Activated B cell treated with CpG ODN at 0.5 μM for 24 hours (primary cell): Measurements from ENCODE around the gene COQ10A. TPM values are rescaled to one million over a fixed set of nuclear protein-coding genes. Genes with fewer than 3 reads are reported as not detected.
A peak's percentile ranks its signal among the peaks of the same experiment; 100 is the strongest.
"Not testable (repeated sequence)": the region's sequence is repeated elsewhere in the genome, so short reads cannot be mapped to it uniquely, and the experiment has no call there.

ENCODE experiments used
- ATAC-seq: fragments of 200-7000 bp; cut with Tn5 transposase; one replicate; pipeline ENCODE4 v1.10.0; 2021; ENCODE audit warnings: low read depth, mild to moderate bottlenecking, moderate library complexity
- CTCF ChIA-PET: fragments of 350-600 bp; sonication (Branson Sonifier 250); formaldehyde crosslinking; loops from one replicate; lab custom pipeline; 2021; ENCODE audit warnings: antibody characterized with exemption; lab: Charles Lee
- POLR2A ChIA-PET: fragments of 350-600 bp; sonication (Branson Sonifier 250); formaldehyde crosslinking; loops from one replicate; lab custom pipeline; 2021; ENCODE audit warnings: antibody characterized with exemption; lab: Charles Lee
- DNase-seq: peaks from one replicate; pipeline ENCODE4 v3.0.0; 2022
- H3K27ac Mint-ChIP-seq: one replicate; pipeline ENCODE4 v1.8.0; 2020; ENCODE audit warnings: mixed read lengths
- H3K27me3 Mint-ChIP-seq: one replicate; pipeline ENCODE4 v1.8.0; 2021; ENCODE audit warnings: mixed read lengths
- H3K36me3 Mint-ChIP-seq: one replicate; pipeline ENCODE4 v1.8.0; 2021; ENCODE audit warnings: low read depth, mixed read lengths
- H3K4me1 Mint-ChIP-seq: one replicate; pipeline ENCODE4 v1.8.0; 2021; ENCODE audit warnings: mixed read lengths
- H3K4me3 Mint-ChIP-seq: one replicate; pipeline ENCODE4 v1.8.0; 2020; ENCODE audit warnings: mild to moderate bottlenecking, mixed read lengths
- H3K9me3 Mint-ChIP-seq: one replicate; pipeline ENCODE4 v1.8.0; 2020; ENCODE audit warnings: mixed read lengths
- CTCF ChIP-seq: fragments of 200-600 bp; IDR thresholded peaks from one replicate; pipeline ENCODE4 v1.8.0; 2022; ENCODE audit warnings: antibody characterized with exemption, mild to moderate bottlenecking
- intact Hi-C: fragments of 100-400 bp; cut with micrococcal nuclease; formaldehyde crosslinking; loops from one replicate; pipeline ENCODE4 v1.15.1; 2024
- total RNA-seq: library from RNA; stranded (reverse); gene quantifications from 2 replicates; pipeline ENCODE4 v1.2.3, GENCODE V29; 2022

COQ10A gene
- total RNA-seq, 1 donor from 2014 or later: 35.6 TPM

GRCh38 chr12:56282579-56282978 is 15.8 kb downstream of the COQ10A start:
- no peaks in the 10 kb centered on the region for H3K9me3 Mint-ChIP-seq
- H3K27me3 Mint-ChIP-seq: no peaks in the 10 kb centered on the region
- H3K27ac Mint-ChIP-seq: peak overlapping the region; percentile 46
- H3K4me1 Mint-ChIP-seq: peaks cover 5% of the 10 kb centered on the region
- POLR2A ChIA-PET: no interaction called here
- intact Hi-C loops: no loop called here
- DNase-seq: no peak
- no peak overlapping the region for H3K4me3 Mint-ChIP-seq
- H3K36me3 Mint-ChIP-seq: peaks cover 70% of the 10 kb centered on the region
- CTCF ChIA-PET: no interaction called here
- TF ChIP-seq CTCF: no peak
- no peak for ATAC-seq

GRCh38 chr12:56284263-56284662 is 17.5 kb downstream of the COQ10A start:
- H3K27me3 Mint-ChIP-seq, H3K27ac Mint-ChIP-seq, DNase-seq, H3K9me3 Mint-ChIP-seq, intact Hi-C loops, CTCF ChIA-PET, H3K4me3 Mint-ChIP-seq, ATAC-seq, H3K4me1 Mint-ChIP-seq: not testable (repeated sequence)
- peaks cover 58% of the 10 kb centered on the region for H3K36me3 Mint-ChIP-seq
- POLR2A ChIA-PET: interaction anchor here (0.7 kb wide), 1 partner anchor 15 kb away, joined by 3 read pairs; no protein-coding TSS in a partner anchor

GRCh38 chr12:56286044-56286830 is 19.5 kb downstream of the COQ10A start:
- H3K27me3 Mint-ChIP-seq: no peaks in the 10 kb centered on the region

GRCh38 chr12:56288705-56289387 is 22.1 kb downstream of the COQ10A start:
- Mint-ChIP-seq H3K9me3 (no peaks in the 10 kb centered on the region), H3K36me3 (peaks cover 46% of the 10 kb centered on the region), H3K4me1 (peaks cover 9% of the 10 kb centered on the region), H3K27me3 (no peaks in the 10 kb centered on the region), H3K4me3 (no peak overlapping the region), H3K27ac (no peak overlapping the region)
- ChIA-PET CTCF (no interaction called here), POLR2A (interaction anchor here (0.5 to 0.7 kb wide), 4 partner anchors 15 to 446 kb away, joined by 3 to 9 read pairs (median 5); partner anchors contain the start of genes GLS2 and MMP19)
- intact Hi-C loops: no loop called here
- ATAC-seq (no peak), DNase-seq (no peak)
- TF ChIP-seq CTCF: no peak

More at GRCh38 chr12:56286044-56286830, 19.5 kb downstream of the COQ10A start:
- Mint-ChIP-seq H3K4me1 (peaks cover 8% of the 10 kb centered on the region), H3K36me3 (peaks cover 59% of the 10 kb centered on the region), H3K4me3 (no peak overlapping the region), H3K9me3 (no peaks in the 10 kb centered on the region), H3K27ac (no peak overlapping the region)
- ATAC-seq (no peak), DNase-seq (no peak)
- CTCF ChIA-PET: interaction anchor here (1.6 kb wide), 1 partner anchor 178 kb away, joined by 13 read pairs; no protein-coding TSS in a partner anchor
- no peak for TF ChIP-seq CTCF
- intact Hi-C loops: loop anchor here (2.0 kb wide), 1 partner anchor 15 kb away; the partner anchor contains the start of gene CS
- POLR2A ChIA-PET: interaction anchor here (0.6 kb wide), 1 partner anchor 235 kb away, joined by 3 read pairs; no protein-coding TSS in a partner anchor

GRCh38 chr12:56293795-56294194 is 27.1 kb downstream of the COQ10A start:
- intact Hi-C loops: no loop called here
- Mint-ChIP-seq H3K27me3 (no peaks in the 10 kb centered on the region), H3K4me1 (peaks cover 38% of the 10 kb centered on the region), H3K4me3 (no peak overlapping the region), H3K27ac (no peak overlapping the region), H3K9me3 (no peaks in the 10 kb centered on the region), H3K36me3 (peaks cover 52% of the 10 kb centered on the region)
- ATAC-seq: no peak
- DNase-seq: no peak
- no peak for TF ChIP-seq CTCF
- CTCF ChIA-PET: interaction anchor here (0.7 to 1.1 kb wide), 2 partner anchors 49 to 171 kb away, joined by 3 to 4 read pairs; no protein-coding TSS in a partner anchor
- POLR2A ChIA-PET: interaction anchor here (0.6 to 1.1 kb wide), 2 partner anchors 27 to 117 kb away, joined by 3 to 4 read pairs; partner anchors contain the start of gene COQ10A
